ENCODE measurements around the gene MPZL3. TPM values are rescaled to one million over a fixed set of nuclear protein-coding genes. Genes with fewer than 3 reads are reported as not detected.

MPZL3 gene
- total and polyA plus RNA-seq, 3 experiments from 2014 or later, result 10.6 to 119 (median 113) TPM

- no peaks in the 10 kb centered on the region for H3K36me3 ChIP-seq (ENCODE audit: insufficient read depth, low read length)
These were observed 38.8 kb upstream of the MPZL3 start for GRCh38 chr11:118290923-118291322.

GRCh38 chr11:118289401-118289800 is 37.2 kb upstream of the MPZL3 start:
- Mint-ChIP-seq H3K4me1 (peaks cover 6 to 11% (median 7%) of the 10 kb centered on the region in 3 donors), H3K9me3 (peaks cover 0 to 3% (median 0%) of the 10 kb centered on the region in 5 donors), H3K27me3 (no peaks in the 10 kb centered on the region), H3K36me3 (no peaks in the 10 kb centered on the region), H3K4me3 (no peak overlapping the region), H3K27ac (no peak overlapping the region)
- ChIA-PET CTCF (interaction anchor here (0.7 to 2.0 kb wide), 4 partner anchors 11 to 95 kb away, joined by 3 to 18 read pairs (median 4); no protein-coding TSS in a partner anchor), POLR2A (interaction anchor here (0.6 kb wide), 1 partner anchor 94 kb away, joined by 4 read pairs; no protein-coding TSS in a partner anchor)
- DNase-seq, result no peak
- Histone ChIP-seq H3K27ac (ENCODE audit: low read depth, low read length) (no peak overlapping the region), H3K4me1 (ENCODE audit: insufficient read depth, low read length) (peaks cover 5% of the 10 kb centered on the region), H3K27me3 (ENCODE audit: insufficient read depth, low read length, poor library complexity, severe bottlenecking) (no peaks in the 10 kb centered on the region), H3K9me3 (ENCODE audit: low read length) (no peaks in the 10 kb centered on the region), H3K4me3 (ENCODE audit: low read length) (no peak overlapping the region), H3K36me3 (ENCODE audit: insufficient read depth, low read length) (no peaks in the 10 kb centered on the region)

More at GRCh38 chr11:118290923-118291322, 38.8 kb upstream of the MPZL3 start:
- Mint-ChIP-seq H3K36me3 (no peaks in the 10 kb centered on the region), H3K4me1 (peaks cover 9 to 14% (median 12%) of the 10 kb centered on the region in 3 donors), H3K27ac (peak overlapping the region in 2 of 8 donors; percentile 34 to 87), H3K27me3 (no peaks in the 10 kb centered on the region), H3K9me3 (peaks cover 0 to 3% (median 0%) of the 10 kb centered on the region in 5 donors), H3K4me3 (no peak overlapping the region)
- DNase-seq, result peak in 3 of 5 donors; percentile 46 to 55 (median 46)
- no peak overlapping the region for H3K27ac ChIP-seq (ENCODE audit: low read depth, low read length)
- H3K4me3 ChIP-seq (ENCODE audit: low read length), result no peak overlapping the region
- no peaks in the 10 kb centered on the region for H3K27me3 ChIP-seq (ENCODE audit: insufficient read depth, low read length, poor library complexity, severe bottlenecking)
- peaks cover 7% of the 10 kb centered on the region for H3K4me1 ChIP-seq (ENCODE audit: insufficient read depth, low read length)
- no peaks in the 10 kb centered on the region for H3K9me3 ChIP-seq (ENCODE audit: low read length)
- POLR2A ChIA-PET, result interaction anchor here (1.0 kb wide), 1 partner anchor 66 kb away, joined by 3 read pairs; the partner anchor contains the start of gene JAML
- CTCF ChIA-PET, result interaction anchor here (1.0 to 1.7 kb wide), 10 partner anchors 10 to 146 kb away, joined by 3 to 14 read pairs (median 4); no protein-coding TSS in a partner anchor

DNA sequence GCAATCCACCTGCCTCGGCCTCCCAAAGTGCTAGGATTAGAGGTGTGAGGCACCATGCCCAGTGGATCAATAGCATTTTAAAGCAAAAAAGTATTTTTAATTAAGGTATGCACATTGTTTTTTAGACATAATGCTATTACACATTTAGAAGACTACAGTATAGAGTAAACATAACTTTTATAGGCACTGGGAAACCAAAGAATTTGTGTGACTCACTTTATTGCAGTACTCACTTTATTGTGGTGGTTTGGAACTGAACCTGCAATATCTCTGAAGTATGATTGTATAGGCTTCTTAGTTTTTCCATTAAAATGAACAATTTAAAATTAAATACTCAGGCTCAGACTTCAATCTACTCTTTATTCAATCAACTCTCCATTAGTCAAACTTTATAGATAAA is 34.8 kb upstream of the MPZL3 start:
- no peaks in the 10 kb centered on the region for H3K36me3 ChIP-seq (ENCODE audit: insufficient read depth, low read length)

DNA sequence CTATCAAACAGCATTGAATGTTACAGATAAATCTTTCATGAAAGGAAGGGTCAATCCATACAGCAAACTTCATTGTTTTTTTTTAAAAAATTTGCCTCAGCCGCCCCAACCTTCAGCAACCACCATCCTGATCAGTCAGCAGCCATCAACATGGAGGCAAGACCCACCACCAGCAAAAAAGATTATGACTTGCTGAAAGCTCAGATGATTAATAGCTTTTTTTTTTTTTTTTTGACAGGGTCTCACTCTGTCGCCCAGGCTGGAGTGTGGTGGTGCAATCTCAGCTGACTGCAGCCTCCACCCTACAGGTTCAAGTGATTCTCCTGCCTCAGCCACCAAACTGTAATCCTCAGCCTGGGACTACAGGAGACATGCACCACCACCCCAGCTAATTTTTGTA is 34.4 kb upstream of the MPZL3 start:
- H3K27ac ChIP-seq (ENCODE audit: low read depth, low read length), result no peak overlapping the region
- CTCF ChIA-PET, result interaction anchor here (1.5 kb wide), 1 partner anchor 88 kb away, joined by 5 read pairs; no protein-coding TSS in a partner anchor
- no peak for DNase-seq
- POLR2A ChIA-PET, result interaction anchor here (0.7 kb wide), 1 partner anchor 241 kb away, joined by 4 read pairs; the partner anchor contains the start of gene TTC36
- peaks cover 0 to 3% (median 0%) of the 10 kb centered on the region in 5 donors for H3K9me3 Mint-ChIP-seq
- peaks cover 14 to 27% (median 19%) of the 10 kb centered on the region in 3 donors for H3K4me1 Mint-ChIP-seq
- H3K36me3 Mint-ChIP-seq, result no peaks in the 10 kb centered on the region
- H3K4me1 ChIP-seq (ENCODE audit: insufficient read depth, low read length), result peaks cover 11% of the 10 kb centered on the region
- no peaks in the 10 kb centered on the region for H3K27me3 ChIP-seq (ENCODE audit: insufficient read depth, low read length, poor library complexity, severe bottlenecking)
- H3K27me3 Mint-ChIP-seq, result no peaks in the 10 kb centered on the region
- H3K27ac Mint-ChIP-seq, result no peak overlapping the region
- H3K4me3 ChIP-seq (ENCODE audit: low read length), result no peak overlapping the region
- no peak overlapping the region for H3K4me3 Mint-ChIP-seq
- no peaks in the 10 kb centered on the region for H3K9me3 ChIP-seq (ENCODE audit: low read length)
- no peaks in the 10 kb centered on the region for H3K36me3 ChIP-seq (ENCODE audit: insufficient read depth, low read length)

More for the DNA sequence above, 34.8 kb upstream of the MPZL3 start:
- Histone ChIP-seq H3K27ac (ENCODE audit: low read depth, low read length) (no peak overlapping the region), H3K27me3 (ENCODE audit: insufficient read depth, low read length, poor library complexity, severe bottlenecking) (no peaks in the 10 kb centered on the region), H3K9me3 (ENCODE audit: low read length) (no peaks in the 10 kb centered on the region), H3K4me1 (ENCODE audit: insufficient read depth, low read length) (peaks cover 11% of the 10 kb centered on the region), H3K4me3 (ENCODE audit: low read length) (no peak overlapping the region)
- no peak overlapping the region for H3K4me3 Mint-ChIP-seq
- no peaks in the 10 kb centered on the region for H3K36me3 Mint-ChIP-seq
- peaks cover 0 to 3% (median 0%) of the 10 kb centered on the region in 5 donors for H3K9me3 Mint-ChIP-seq
- POLR2A ChIA-PET, result interaction anchor here (0.7 kb wide), 1 partner anchor 240 kb away, joined by 4 read pairs; the partner anchor contains the start of gene TTC36
- H3K27ac Mint-ChIP-seq, result no peak overlapping the region
- H3K27me3 Mint-ChIP-seq, result no peaks in the 10 kb centered on the region
- peaks cover 12 to 25% (median 18%) of the 10 kb centered on the region in 3 donors for H3K4me1 Mint-ChIP-seq
- no peak for DNase-seq
- CTCF ChIA-PET, result interaction anchor here (1.5 kb wide), 1 partner anchor 89 kb away, joined by 5 read pairs; no protein-coding TSS in a partner anchor

GRCh38 chr11:118283756-118284350 is 31.7 kb upstream of the MPZL3 start:
- no peaks in the 10 kb centered on the region for H3K27me3 ChIP-seq (ENCODE audit: insufficient read depth, low read length, poor library complexity, severe bottlenecking)
- DNase-seq, result no peak
- H3K4me3 Mint-ChIP-seq, result no peak overlapping the region

DNA sequence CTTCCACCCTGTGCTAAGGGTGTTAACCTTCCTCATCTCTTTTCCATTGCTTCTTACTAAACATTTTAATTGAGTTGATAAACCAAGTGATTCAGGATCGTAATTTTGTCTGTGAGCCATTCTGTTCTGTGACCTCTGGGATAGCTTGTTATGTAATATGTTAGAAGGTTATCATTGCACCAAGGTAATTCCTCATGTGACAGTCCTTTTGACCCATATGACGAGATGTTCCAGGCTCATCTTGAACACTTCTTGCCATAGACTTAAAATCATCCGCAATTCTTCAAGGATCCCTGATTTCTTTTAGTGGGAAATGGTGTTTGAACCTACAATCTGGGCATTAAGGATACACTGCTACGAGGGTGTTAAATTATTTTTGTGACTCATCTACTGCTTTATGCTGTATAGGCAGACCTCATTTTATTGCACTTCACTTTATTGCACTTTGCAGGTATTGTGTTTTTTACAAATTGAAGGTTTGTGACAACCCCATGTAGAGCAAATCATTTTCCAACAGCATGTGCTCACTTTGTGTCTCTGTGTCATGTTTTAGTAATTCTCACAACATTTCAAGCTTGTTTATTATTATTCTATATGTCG is 31.0 kb upstream of the MPZL3 start:
- no peak for DNase-seq
- peak overlapping the region in 3 of 8 donors; percentile 38 to 83 (median 78) for H3K27ac Mint-ChIP-seq
- H3K4me1 Mint-ChIP-seq, result peaks cover 13 to 23% (median 17%) of the 10 kb centered on the region in 3 donors
- no peak overlapping the region for H3K4me3 Mint-ChIP-seq
- H3K27me3 ChIP-seq (ENCODE audit: insufficient read depth, low read length, poor library complexity, severe bottlenecking), result no peaks in the 10 kb centered on the region
- H3K9me3 ChIP-seq (ENCODE audit: low read length), result no peaks in the 10 kb centered on the region
- H3K27ac ChIP-seq (ENCODE audit: low read depth, low read length), result no peak overlapping the region
- H3K4me1 ChIP-seq (ENCODE audit: insufficient read depth, low read length), result peaks cover 13% of the 10 kb centered on the region
- H3K9me3 Mint-ChIP-seq, result no peaks in the 10 kb centered on the region
- no peak overlapping the region for H3K4me3 ChIP-seq (ENCODE audit: low read length)
- ChIA-PET CTCF (interaction anchor here (1.0 to 4.0 kb wide), 7 partner anchors 12 to 85 kb away, joined by 3 to 17 read pairs (median 4); no protein-coding TSS in a partner anchor), POLR2A (no interaction called here)
- no peaks in the 10 kb centered on the region for H3K27me3 Mint-ChIP-seq
- H3K36me3 Mint-ChIP-seq, result no peaks in the 10 kb centered on the region
- no peaks in the 10 kb centered on the region for H3K36me3 ChIP-seq (ENCODE audit: insufficient read depth, low read length)

More at GRCh38 chr11:118283756-118284350, 31.7 kb upstream of the MPZL3 start:
- H3K9me3 Mint-ChIP-seq, result no peaks in the 10 kb centered on the region
- Histone ChIP-seq H3K27ac (ENCODE audit: low read depth, low read length) (no peak overlapping the region), H3K4me3 (ENCODE audit: low read length) (no peak overlapping the region), H3K36me3 (ENCODE audit: insufficient read depth, low read length) (no peaks in the 10 kb centered on the region), H3K9me3 (ENCODE audit: low read length) (no peaks in the 10 kb centered on the region), H3K4me1 (ENCODE audit: insufficient read depth, low read length) (peaks cover 13% of the 10 kb centered on the region)
- ChIA-PET CTCF (interaction anchor here (1.0 to 4.0 kb wide), 6 partner anchors 11 to 85 kb away, joined by 3 to 17 read pairs (median 4); no protein-coding TSS in a partner anchor), POLR2A (no interaction called here)
- H3K27me3 Mint-ChIP-seq, result no peaks in the 10 kb centered on the region
- H3K4me1 Mint-ChIP-seq, result peaks cover 13 to 23% (median 17%) of the 10 kb centered on the region in 3 donors
- H3K27ac Mint-ChIP-seq, result peak overlapping the region in 7 of 8 donors; percentile 13 to 83 (median 38)
- H3K36me3 Mint-ChIP-seq, result no peaks in the 10 kb centered on the region

GRCh38 chr11:118282606-118283005 is 30.4 kb upstream of the MPZL3 start:
- POLR2A ChIA-PET, result no interaction called here
- H3K4me3 ChIP-seq (ENCODE audit: low read length), result no peak overlapping the region
- H3K4me3 Mint-ChIP-seq, result no peak overlapping the region
- no peaks in the 10 kb centered on the region for H3K36me3 Mint-ChIP-seq
- CTCF ChIA-PET, result interaction anchor here (1.1 to 4.0 kb wide), 3 partner anchors 17 to 84 kb away, joined by 3 to 17 read pairs (median 5); no protein-coding TSS in a partner anchor
- H3K36me3 ChIP-seq (ENCODE audit: insufficient read depth, low read length), result no peaks in the 10 kb centered on the region
- no peaks in the 10 kb centered on the region for H3K27me3 ChIP-seq (ENCODE audit: insufficient read depth, low read length, poor library complexity, severe bottlenecking)
- H3K4me1 Mint-ChIP-seq, result peaks cover 13 to 23% (median 19%) of the 10 kb centered on the region in 3 donors
- peaks cover 13% of the 10 kb centered on the region for H3K4me1 ChIP-seq (ENCODE audit: insufficient read depth, low read length)
- DNase-seq, result no peak
- H3K27me3 Mint-ChIP-seq, result no peaks in the 10 kb centered on the region
- H3K27ac Mint-ChIP-seq, result no peak overlapping the region
- no peaks in the 10 kb centered on the region for H3K9me3 Mint-ChIP-seq
- H3K27ac ChIP-seq (ENCODE audit: low read depth, low read length), result no peak overlapping the region
- no peaks in the 10 kb centered on the region for H3K9me3 ChIP-seq (ENCODE audit: low read length)

Measured in CD8-positive, alpha-beta memory T cell (primary cell).